GM23338 (cell line): ENCODE measurements around the gene AGXT2. TPM values are rescaled to one million over a fixed set of nuclear protein-coding genes. Genes with fewer than 3 reads are reported as not detected.

Experiments
- ATAC-seq: fragments of 200-7000 bp; cut with Tn5 transposase; 3 replicates; pipeline ENCODE4 v1.9.1; 2020
- DNase-seq: peaks from one replicate; pipeline ENCODE4 v3.0.0-alpha.2; 2015; ENCODE audit warnings: low spot score
- H2AFZ ChIP-seq: fragments of 200-600 bp; sonication (generic); 2 replicates; pipeline ENCODE4 v1.8.0; 2016; ENCODE audit warnings: antibody characterized with exemption, mild to moderate bottlenecking, moderate library complexity
- H3F3A ChIP-seq: fragments of 200-600 bp; sonication (generic); replicated peaks from 2 replicates; pipeline ENCODE4 v1.8.0; 2017; ENCODE audit warnings: antibody characterized with exemption, mixed run types, low read depth
- H3K27ac ChIP-seq: fragments of 200-600 bp; sonication (generic); 2 replicates; pipeline ENCODE4 v1.6.1; 2016; ENCODE audit warnings: low read depth
- H3K27me3 ChIP-seq: fragments of 200-600 bp; sonication (generic); 2 replicates; pipeline ENCODE4 v1.8.0; 2016; ENCODE audit warnings: mild to moderate bottlenecking, mixed run types, moderate library complexity; ENCODE audit not compliant: insufficient read depth
- H3K36me3 ChIP-seq: fragments of 200-600 bp; sonication (generic); 2 replicates; pipeline ENCODE4 v1.8.0; 2016; ENCODE audit warnings: mild to moderate bottlenecking; ENCODE audit not compliant: insufficient read depth
- H3K4me1 ChIP-seq: fragments of 200-600 bp; sonication (generic); 2 replicates; pipeline ENCODE4 v1.8.0; 2016; ENCODE audit warnings: mild to moderate bottlenecking, moderate library complexity; ENCODE audit not compliant: insufficient read depth
- H3K4me2 ChIP-seq: fragments of 200-600 bp; sonication (generic); 2 replicates; pipeline ENCODE4 v1.7.1; 2017; ENCODE audit warnings: mixed run types
- H3K4me3 ChIP-seq: fragments of 200-600 bp; sonication (generic); 2 replicates; pipeline ENCODE4 v1.6.1; 2016; ENCODE audit warnings: mixed run types
- H3K79me2 ChIP-seq: fragments of 200-600 bp; sonication (generic); replicated peaks from 2 replicates; pipeline ENCODE4 v1.8.0; 2017; ENCODE audit warnings: mild to moderate bottlenecking; ENCODE audit not compliant: insufficient read depth
- H3K9me2 ChIP-seq: fragments of 200-600 bp; sonication (generic); 2 replicates; pipeline ENCODE4 v1.8.0; 2017; ENCODE audit not compliant: insufficient read depth
- H4K20me1 ChIP-seq: fragments of 200-600 bp; sonication (generic); replicated peaks from 2 replicates; pipeline ENCODE4 v1.8.0; 2017; ENCODE audit warnings: mild to moderate bottlenecking; ENCODE audit not compliant: insufficient read depth
- H3K27ac Mint-ChIP-seq: 2 replicates; pipeline ENCODE4 v1.8.0; 2020; ENCODE audit warnings: inconsistent platforms, mild to moderate bottlenecking, moderate library complexity, mixed read lengths
- H3K27me3 Mint-ChIP-seq: 3 replicates; pipeline ENCODE4 v1.8.0; 2022; ENCODE audit warnings: low read depth, mild to moderate bottlenecking, moderate library complexity, mixed read lengths, inconsistent platforms; ENCODE audit not compliant: insufficient read depth, poor library complexity
- H3K36me3 Mint-ChIP-seq: 3 replicates; pipeline ENCODE4 v1.8.0; 2021; ENCODE audit warnings: low read depth, mild to moderate bottlenecking, inconsistent platforms, moderate library complexity, mixed read lengths
- H3K4me1 Mint-ChIP-seq: 3 replicates; pipeline ENCODE4 v1.8.0; 2020; ENCODE audit warnings: mild to moderate bottlenecking, inconsistent platforms, mixed read lengths
- H3K4me3 Mint-ChIP-seq: 3 replicates; pipeline ENCODE4 v1.8.0; 2021; ENCODE audit warnings: moderate library complexity, mild to moderate bottlenecking, inconsistent platforms, mixed read lengths
- H3K9me3 Mint-ChIP-seq: 3 replicates; pipeline ENCODE4 v1.8.0; 2020; ENCODE audit warnings: moderate library complexity, mild to moderate bottlenecking, inconsistent platforms, mixed read lengths
- CTCF ChIP-seq, 2 experiments: fragments of 200-600 bp in 1 of 2; sonication (generic) in 1 of 2; conservative IDR thresholded peaks; 2 replicates each; pipeline versions ENCODE4 v1.5.1 to v1.6.1; 2016 to 2017; ENCODE audit warnings: antibody characterized with exemption in 2 of 2, low read depth in 2 of 2, mild to moderate bottlenecking in 2 of 2, moderate library complexity in 1 of 2
- EZH2phosphoT487 ChIP-seq: fragments of 200-600 bp; sonication (generic); IDR thresholded peaks from one replicate; pipeline ENCODE4 v1.8.1; 2018; ENCODE audit warnings: antibody characterized with exemption; ENCODE audit not compliant: unreplicated experiment
- JUNB ChIP-seq: IDR thresholded peaks from one replicate; pipeline ENCODE4 v1.6.1; 2016; ENCODE audit warnings: antibody characterized with exemption; ENCODE audit not compliant: unreplicated experiment
- NANOG ChIP-seq: IDR thresholded peaks from 2 replicates; pipeline ENCODE4 v1.6.1; 2016; ENCODE audit warnings: antibody characterized with exemption, borderline replicate concordance
- POLR2AphosphoS5 ChIP-seq: IDR thresholded peaks from 2 replicates; pipeline ENCODE4 v1.6.1; 2016; ENCODE audit warnings: antibody characterized with exemption, low read depth
- REST ChIP-seq: IDR thresholded peaks from one replicate; pipeline ENCODE4 v1.6.1; 2018; ENCODE audit warnings: antibody characterized with exemption; ENCODE audit not compliant: unreplicated experiment
- STAT1 ChIP-seq: IDR thresholded peaks from one replicate; pipeline ENCODE4 v1.6.1; 2016; ENCODE audit warnings: antibody characterized with exemption; ENCODE audit not compliant: unreplicated experiment
- ZNF114 ChIP-seq: fragments of 250-450 bp; sonication (Bioruptor Pico); IDR thresholded peaks from 2 replicates; pipeline ENCODE4 v1.5.0; 2020; ENCODE audit warnings: mild to moderate bottlenecking, moderate library complexity
- ZNF331 ChIP-seq: fragments of 250-450 bp; sonication (Bioruptor Pico); IDR thresholded peaks from 2 replicates; pipeline ENCODE4 v1.5.0; 2020; ENCODE audit warnings: low read depth, mild to moderate bottlenecking, moderate library complexity
- ZNF462 ChIP-seq: fragments of 250-450 bp; sonication (Bioruptor Pico); IDR thresholded peaks from 2 replicates; pipeline ENCODE4 v1.5.0; 2020; ENCODE audit warnings: mild to moderate bottlenecking, moderate library complexity
- polyA plus RNA-seq: library from polyadenylated mRNA; unstranded; fragments of >200 nt; fragmentation: Nextera tagmentation; extraction: Ambion mirVana; gene quantifications from 2 replicates; pipeline ENCODE4 v1.2.1, GENCODE V29; 2016
- total RNA-seq: library from RNA; depleted of rRNA; stranded (reverse); fragments of >200 nt; shearing (Covaris generic); gene quantifications from 2 replicates; pipeline ENCODE4 v1.2.3, GENCODE V29; 2014
- TF ChIP-seq, protein P1 (sequence below): IDR thresholded peaks from 2 replicates; pipeline ENCODE4 v1.6.1; 2016; ENCODE audit warnings: antibody characterized with exemption

The AGXT2 gene
- total and polyA plus RNA-seq, 2 experiments from 2014 or later = not detected

- TF ChIP-seq CTCF (conservative IDR thresholded peaks at IDR 0.05; ENCODE audit: low read depth in 2 of 2) = no peak
- TF ChIP-seq JUNB = no peak
Measured at GRCh38 chr5:35009657-35010056, 38.1 kb downstream of the AGXT2 start (continued).

- ATAC-seq = no peak
- no peaks in the 10 kb centered on the region for H3K9me3 Mint-ChIP-seq
Measured at GRCh38 chr5:35009019-35009418, 38.7 kb downstream of the AGXT2 start.

More at GRCh38 chr5:35009019-35009418, 38.7 kb downstream of the AGXT2 start:
- no peak overlapping the region for H3K4me3 ChIP-seq
- H3K9me2 ChIP-seq = no peaks in the 10 kb centered on the region
- H3K36me3 ChIP-seq = no peaks in the 10 kb centered on the region
- TF ChIP-seq REST (no peak), STAT1 (no peak), ZNF114 (CRISPR knock-in tag) (no peak), EZH2phosphoT487 (no peak), POLR2AphosphoS5 (no peak), ZNF331 (no peak), NANOG (no peak), JUNB (no peak), ZNF462 (CRISPR knock-in tag) (no peak)
- TF ChIP-seq, protein P1, sequence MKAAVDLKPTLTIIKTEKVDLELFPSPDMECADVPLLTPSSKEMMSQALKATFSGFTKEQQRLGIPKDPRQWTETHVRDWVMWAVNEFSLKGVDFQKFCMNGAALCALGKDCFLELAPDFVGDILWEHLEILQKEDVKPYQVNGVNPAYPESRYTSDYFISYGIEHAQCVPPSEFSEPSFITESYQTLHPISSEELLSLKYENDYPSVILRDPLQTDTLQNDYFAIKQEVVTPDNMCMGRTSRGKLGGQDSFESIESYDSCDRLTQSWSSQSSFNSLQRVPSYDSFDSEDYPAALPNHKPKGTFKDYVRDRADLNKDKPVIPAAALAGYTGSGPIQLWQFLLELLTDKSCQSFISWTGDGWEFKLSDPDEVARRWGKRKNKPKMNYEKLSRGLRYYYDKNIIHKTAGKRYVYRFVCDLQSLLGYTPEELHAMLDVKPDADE = no peak
- H3K79me2 ChIP-seq = no peaks in the 10 kb centered on the region
- DNase-seq = no peak
- no peak overlapping the region for H3K27ac ChIP-seq
- peaks cover 8% of the 10 kb centered on the region for H3K4me1 ChIP-seq
- H3F3A ChIP-seq = no peaks in the 10 kb centered on the region
- H3K4me3 Mint-ChIP-seq = no peak overlapping the region
- no peaks in the 10 kb centered on the region for H4K20me1 ChIP-seq
- no peak overlapping the region for H3K27ac Mint-ChIP-seq
- H3K4me2 ChIP-seq = no peak overlapping the region
- H3K27me3 ChIP-seq = no peaks in the 10 kb centered on the region
- peaks cover 8% of the 10 kb centered on the region for H3K4me1 Mint-ChIP-seq
- H2AFZ ChIP-seq = no peak overlapping the region
- H3K36me3 Mint-ChIP-seq = no peaks in the 10 kb centered on the region
- H3K27me3 Mint-ChIP-seq = peaks cover 5% of the 10 kb centered on the region
